Measurements from ENCODE around the gene HSD17B14. TPM values are rescaled to one million over a fixed set of nuclear protein-coding genes. Genes with fewer than 3 reads are reported as not detected.

Gene HSD17B14
- total and polyA plus RNA-seq, 9 of the 15 experiments (the other 6 are each of a cell fraction or from before 2014, with no cell fraction given) = 0.16 TPM; not detected in 8

DNA sequence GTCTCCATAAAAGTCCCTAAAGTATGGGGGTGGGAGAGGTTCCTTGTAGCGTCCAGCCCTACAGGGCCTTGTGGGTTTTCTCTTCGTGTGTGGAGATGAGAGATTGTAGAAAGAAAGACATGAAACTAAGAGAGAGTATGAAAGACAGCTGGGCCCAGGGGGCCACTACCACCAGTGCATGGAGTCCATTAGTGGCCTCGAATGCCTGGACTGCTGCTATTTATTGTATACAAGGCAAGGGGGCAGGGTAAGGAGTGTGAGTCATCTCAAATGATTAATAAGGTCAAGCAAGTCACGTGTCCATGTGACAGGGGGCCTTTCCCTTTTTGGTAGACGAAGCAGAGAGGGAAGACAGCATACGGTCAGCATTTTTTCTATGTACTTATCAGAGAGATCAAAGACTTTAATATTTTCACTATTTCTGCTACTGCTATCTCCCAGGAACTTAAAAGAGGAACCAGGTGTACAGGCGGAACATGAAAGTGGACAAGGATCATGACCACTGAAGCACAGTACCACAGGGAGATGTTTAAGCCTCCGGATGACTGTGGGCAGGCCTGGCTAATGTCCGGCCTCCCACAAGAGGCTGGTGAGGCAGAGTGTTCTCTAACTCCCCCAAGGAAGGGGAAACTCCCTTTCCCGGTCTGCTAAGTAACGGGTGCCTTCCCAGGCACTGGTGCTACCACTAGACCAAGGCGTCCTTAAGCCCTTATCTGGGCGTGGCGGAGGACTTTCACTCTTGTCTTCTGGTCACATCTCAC, 55.5 kb downstream of the HSD17B14 start:
- Histone ChIP-seq H3K36me3 (ENCODE audit: control insufficient read depth, insufficient read depth, low read length) (no peaks in the 10 kb centered on the region), H4K20me1 (replicated peaks; ENCODE audit: control insufficient read depth, insufficient read depth, low read length) (no peaks in the 10 kb centered on the region), H3K4me3 (no peak overlapping the region), H3K9ac (ENCODE audit: insufficient read depth in 1 of 2, low read depth in 2 of 2, low read length in 2 of 2) (peak overlapping the region; percentile 58 to 85; a peak in 3 of 4 replicates), H3K4me1 (replicated peaks in 1 of 2; ENCODE audit: control insufficient read depth in 2 of 2, insufficient read depth in 2 of 2, low read length in 2 of 2) (peaks cover 24 to 34% of the 10 kb centered on the region in 2 experiments), H3K4me2 (ENCODE audit: insufficient read depth, low read length) (peak overlapping the region; percentile 74), H3K9me3 (replicated peaks; ENCODE audit: control insufficient read depth, insufficient read depth, low read depth, low read length) (no peaks in the 10 kb centered on the region), H3K27ac (ENCODE audit: extremely low read depth, low read depth, low read length) (peak overlapping the region; percentile 89), H3K27me3 (ENCODE audit: control insufficient read depth in 2 of 2, insufficient read depth in 2 of 2, low read length in 2 of 2) (no peaks in the 10 kb centered on the region), H3K79me2 (ENCODE audit: control insufficient read depth, insufficient read depth, low read length) (no peaks in the 10 kb centered on the region), H3K9me1 (ENCODE audit: control insufficient read depth, insufficient read depth, low read length) (no peaks in the 10 kb centered on the region), H2AFZ (ENCODE audit: low read depth, low read length) (peak overlapping the region; percentile 89)
- in situ Hi-C loops (cut with MboI) = loop anchor here (5.0 kb wide), 1 partner anchor 134 kb away; the partner anchor contains the start of gene CA11
- intact Hi-C loops (cut with micrococcal nuclease) = loop anchor here (2.0 to 10.0 kb wide), 4 partner anchors 26 to 444 kb away; partner anchors contain the start of genes FGF21 and RASIP1
- WGBS (ENCODE audit: insufficient coverage, low coverage, missing lambda C conversion rate) = 0% methylated on average over 14 of the region's 14 CpGs
- peak; percentile 95 for FAIRE-seq
- DNase-seq (ENCODE audit: extremely low read depth in 1 of 4, low spot score in 3 of 4) = peak; percentile 31 to 86 (median 39)
- TSS peak; percentile 97 for BruUV-seq (replicated peaks)
- ChIA-PET POLR2A (interaction anchor here (0.5 to 2.0 kb wide), 11 partner anchors 10 to 166 kb away, joined by 3 to 6 read pairs (median 4); partner anchors contain the start of genes IZUMO1, RPL18 and SPHK2), CTCF (ENCODE audit: low intra/inter-chr PET ratio) (no interaction called here)
- peak; percentile 76 for ATAC-seq
- TF ChIP-seq ZNF175 (CRISPR knock-in tag; IDR thresholded peaks at IDR 0.05; ENCODE audit: low read depth) = no peak
- TF ChIP-seq DACH1 (IDR thresholded peaks at IDR 0.05; ENCODE audit: partially characterized antibody) = peak; percentile 87
- peak; percentile 80; the same call in 1 of the 2 replicates for TF ChIP-seq TCF7 (IDR thresholded peaks at IDR 0.05; ENCODE audit: borderline replicate concordance)
- TF ChIP-seq SMAD4 (CRISPR knock-in tag; conservative IDR thresholded peaks at IDR 0.05) = peak; percentile 45
- no peak for TF ChIP-seq RFX1 (IDR thresholded peaks at IDR 0.05)
- TF ChIP-seq, protein P1, sequence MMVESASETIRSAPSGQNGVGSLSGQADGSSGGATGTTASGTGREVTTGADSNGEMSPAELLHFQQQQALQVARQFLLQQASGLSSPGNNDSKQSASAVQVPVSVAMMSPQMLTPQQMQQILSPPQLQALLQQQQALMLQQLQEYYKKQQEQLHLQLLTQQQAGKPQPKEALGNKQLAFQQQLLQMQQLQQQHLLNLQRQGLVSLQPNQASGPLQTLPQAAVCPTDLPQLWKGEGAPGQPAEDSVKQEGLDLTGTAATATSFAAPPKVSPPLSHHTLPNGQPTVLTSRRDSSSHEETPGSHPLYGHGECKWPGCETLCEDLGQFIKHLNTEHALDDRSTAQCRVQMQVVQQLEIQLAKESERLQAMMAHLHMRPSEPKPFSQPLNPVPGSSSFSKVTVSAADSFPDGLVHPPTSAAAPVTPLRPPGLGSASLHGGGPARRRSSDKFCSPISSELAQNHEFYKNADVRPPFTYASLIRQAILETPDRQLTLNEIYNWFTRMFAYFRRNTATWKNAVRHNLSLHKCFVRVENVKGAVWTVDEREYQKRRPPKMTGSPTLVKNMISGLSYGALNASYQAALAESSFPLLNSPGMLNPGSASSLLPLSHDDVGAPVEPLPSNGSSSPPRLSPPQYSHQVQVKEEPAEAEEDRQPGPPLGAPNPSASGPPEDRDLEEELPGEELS (CRISPR knock-in tag; IDR thresholded peaks at IDR 0.05; ENCODE audit: borderline replicate concordance) = peak; percentile 49; the same call in 1 of the 2 replicates
- no peak for TF ChIP-seq ZNF57 (CRISPR knock-in tag; IDR thresholded peaks at IDR 0.05)
- TF ChIP-seq, protein P2, sequence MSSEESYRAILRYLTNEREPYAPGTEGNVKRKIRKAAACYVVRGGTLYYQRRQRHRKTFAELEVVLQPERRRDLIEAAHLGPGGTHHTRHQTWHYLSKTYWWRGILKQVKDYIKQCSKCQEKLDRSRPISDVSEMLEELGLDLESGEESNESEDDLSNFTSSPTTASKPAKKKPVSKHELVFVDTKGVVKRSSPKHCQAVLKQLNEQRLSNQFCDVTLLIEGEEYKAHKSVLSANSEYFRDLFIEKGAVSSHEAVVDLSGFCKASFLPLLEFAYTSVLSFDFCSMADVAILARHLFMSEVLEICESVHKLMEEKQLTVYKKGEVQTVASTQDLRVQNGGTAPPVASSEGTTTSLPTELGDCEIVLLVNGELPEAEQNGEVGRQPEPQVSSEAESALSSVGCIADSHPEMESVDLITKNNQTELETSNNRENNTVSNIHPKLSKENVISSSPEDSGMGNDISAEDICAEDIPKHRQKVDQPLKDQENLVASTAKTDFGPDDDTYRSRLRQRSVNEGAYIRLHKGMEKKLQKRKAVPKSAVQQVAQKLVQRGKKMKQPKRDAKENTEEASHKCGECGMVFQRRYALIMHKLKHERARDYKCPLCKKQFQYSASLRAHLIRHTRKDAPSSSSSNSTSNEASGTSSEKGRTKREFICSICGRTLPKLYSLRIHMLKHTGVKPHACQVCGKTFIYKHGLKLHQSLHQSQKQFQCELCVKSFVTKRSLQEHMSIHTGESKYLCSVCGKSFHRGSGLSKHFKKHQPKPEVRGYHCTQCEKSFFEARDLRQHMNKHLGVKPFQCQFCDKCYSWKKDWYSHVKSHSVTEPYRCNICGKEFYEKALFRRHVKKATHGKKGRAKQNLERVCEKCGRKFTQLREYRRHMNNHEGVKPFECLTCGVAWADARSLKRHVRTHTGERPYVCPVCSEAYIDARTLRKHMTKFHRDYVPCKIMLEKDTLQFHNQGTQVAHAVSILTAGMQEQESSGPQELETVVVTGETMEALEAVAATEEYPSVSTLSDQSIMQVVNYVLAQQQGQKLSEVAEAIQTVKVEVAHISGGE (CRISPR knock-in tag; IDR thresholded peaks at IDR 0.05) = peak in 1 of 3 experiments; percentile 74; a peak in 2 of 6 replicates
- TF ChIP-seq, protein P3, sequence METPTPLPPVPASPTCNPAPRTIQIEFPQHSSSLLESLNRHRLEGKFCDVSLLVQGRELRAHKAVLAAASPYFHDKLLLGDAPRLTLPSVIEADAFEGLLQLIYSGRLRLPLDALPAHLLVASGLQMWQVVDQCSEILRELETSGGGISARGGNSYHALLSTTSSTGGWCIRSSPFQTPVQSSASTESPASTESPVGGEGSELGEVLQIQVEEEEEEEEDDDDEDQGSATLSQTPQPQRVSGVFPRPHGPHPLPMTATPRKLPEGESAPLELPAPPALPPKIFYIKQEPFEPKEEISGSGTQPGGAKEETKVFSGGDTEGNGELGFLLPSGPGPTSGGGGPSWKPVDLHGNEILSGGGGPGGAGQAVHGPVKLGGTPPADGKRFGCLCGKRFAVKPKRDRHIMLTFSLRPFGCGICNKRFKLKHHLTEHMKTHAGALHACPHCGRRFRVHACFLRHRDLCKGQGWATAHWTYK (CRISPR knock-in tag; IDR thresholded peaks at IDR 0.05) = no peak
- peak; percentile 49 for TF ChIP-seq NEUROD1 (IDR thresholded peaks at IDR 0.05; ENCODE audit: borderline replicate concordance, low read depth, low read length, partially characterized antibody)

All from K562 (cell line).